Pulmonary artery endothelial cell (primary cell): Measurements from ENCODE around the gene SYTL3. TPM values are rescaled to one million over a fixed set of nuclear protein-coding genes. Genes with fewer than 3 reads are reported as not detected.
"Not testable (repeated sequence)": the region's sequence is repeated elsewhere in the genome, so short reads cannot be mapped to it uniquely, and the experiment has no call there.

ENCODE experiments used
- DNase-seq: peaks from one replicate; pipeline ENCODE4 v3.0.0-alpha.2; 2011; ENCODE audit warnings: low read depth, low spot score
- total RNA-seq: library from RNA; depleted of rRNA; stranded (reverse); fragments of >200 nt; gene quantifications from 2 replicates; pipeline ENCODE4 v1.2.3, GENCODE V29; 2014

Gene SYTL3
- total RNA-seq, 1 donor from 2014 or later, result 0.92 TPM

- DNase-seq, result no peak
These were observed 39.0 kb downstream of the SYTL3 start for GRCh38 chr6:158688860-158689259.

- no peak for DNase-seq
These were observed 45.1 kb downstream of the SYTL3 start for GRCh38 chr6:158694913-158695312.

GRCh38 chr6:158697811-158698210, 48.0 kb downstream of the SYTL3 start:
- DNase-seq, result no peak

- no peak for DNase-seq
These were observed 49.1 kb downstream of the SYTL3 start for GRCh38 chr6:158698931-158699330.

- DNase-seq, result not testable (repeated sequence)
These were observed 51.4 kb downstream of the SYTL3 start for GRCh38 chr6:158701268-158701667.

- no peak for DNase-seq
These were observed 53.4 kb downstream of the SYTL3 start for GRCh38 chr6:158703111-158703836.

- DNase-seq, result no peak
These were observed 54.3 kb downstream of the SYTL3 start for GRCh38 chr6:158703837-158704822.

GRCh38 chr6:158705386-158706126, 55.7 kb downstream of the SYTL3 start:
- DNase-seq, result no peak

- no peak for DNase-seq
These were observed 56.6 kb downstream of the SYTL3 start for GRCh38 chr6:158706369-158706982.

GRCh38 chr6:158707120-158707820, 57.4 kb downstream of the SYTL3 start:
- no peak for DNase-seq

- DNase-seq, result no peak
These were observed 58.0 kb downstream of the SYTL3 start for GRCh38 chr6:158707821-158708195.

- DNase-seq, result no peak
These were observed 58.4 kb downstream of the SYTL3 start for GRCh38 chr6:158708239-158708638.

GRCh38 chr6:158709809-158710208, 60.0 kb downstream of the SYTL3 start:
- no peak for DNase-seq

- DNase-seq, result no peak
These were observed 61.4 kb downstream of the SYTL3 start for GRCh38 chr6:158711264-158711663.

- DNase-seq, result no peak
These were observed 63.6 kb downstream of the SYTL3 start for GRCh38 chr6:158713469-158713868.

- no peak for DNase-seq
These were observed 64.9 kb downstream of the SYTL3 start for GRCh38 chr6:158714706-158715105.

GRCh38 chr6:158715330-158716311, 65.8 kb downstream of the SYTL3 start:
- no peak for DNase-seq

- DNase-seq, result no peak
These were observed 67.8 kb downstream of the SYTL3 start for GRCh38 chr6:158717341-158718330.
